Globus pallidus (tissue), 1 donor: ENCODE results near the gene C9orf57.
"Not testable (repeated sequence)": the region's sequence is repeated elsewhere in the genome, so short reads cannot be mapped to it uniquely, and the experiment has no call there.

Source experiments
- DNase-seq: peaks from one replicate; pipeline ENCODE4 v3.0.0-alpha.2; 2015; ENCODE audit warnings: low spot score

Gene C9orf57

DNA sequence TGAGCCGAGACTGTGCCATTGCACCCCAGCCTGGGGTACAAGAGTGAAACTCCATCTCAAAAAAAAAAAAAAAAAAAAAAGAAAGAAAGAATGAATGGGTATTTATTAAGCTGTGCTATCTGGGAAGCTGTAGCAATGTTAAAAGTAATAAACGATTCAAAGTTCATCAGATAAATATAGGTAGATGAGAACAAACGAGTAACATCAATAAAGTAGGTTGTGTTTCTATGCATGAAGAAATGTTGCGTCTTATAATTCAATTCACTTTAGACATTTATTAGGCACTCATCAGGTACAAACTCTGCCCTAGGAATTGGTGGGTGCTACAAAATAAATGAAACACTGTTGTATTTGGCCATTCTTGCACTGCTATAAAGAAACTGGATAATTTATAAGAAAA is 36.8 kb downstream of the C9orf57 start:
- DNase-seq, result no peak

DNA sequence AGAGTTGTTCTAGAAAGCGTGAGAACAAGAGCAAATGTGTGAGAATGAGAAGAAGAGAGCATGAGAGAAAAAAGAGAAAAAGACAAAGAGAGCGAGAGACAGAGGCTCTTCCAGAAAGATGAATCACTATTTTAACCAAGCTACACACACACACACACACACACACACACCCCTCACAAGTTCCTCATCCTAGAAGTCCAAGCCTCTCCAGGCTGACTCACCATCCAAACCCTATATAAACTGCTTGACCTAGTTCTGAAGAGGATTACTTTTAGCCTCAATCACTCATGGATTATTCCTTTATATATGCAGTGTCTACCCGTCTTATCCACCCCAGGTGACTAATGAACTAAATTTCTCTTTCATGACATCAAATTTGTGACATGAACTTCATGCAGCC is 37.6 kb downstream of the C9orf57 start:
- no peak for DNase-seq

GRCh38 chr9:72013292-72013760 is 47.1 kb downstream of the C9orf57 start:
- DNase-seq, result no peak

DNA sequence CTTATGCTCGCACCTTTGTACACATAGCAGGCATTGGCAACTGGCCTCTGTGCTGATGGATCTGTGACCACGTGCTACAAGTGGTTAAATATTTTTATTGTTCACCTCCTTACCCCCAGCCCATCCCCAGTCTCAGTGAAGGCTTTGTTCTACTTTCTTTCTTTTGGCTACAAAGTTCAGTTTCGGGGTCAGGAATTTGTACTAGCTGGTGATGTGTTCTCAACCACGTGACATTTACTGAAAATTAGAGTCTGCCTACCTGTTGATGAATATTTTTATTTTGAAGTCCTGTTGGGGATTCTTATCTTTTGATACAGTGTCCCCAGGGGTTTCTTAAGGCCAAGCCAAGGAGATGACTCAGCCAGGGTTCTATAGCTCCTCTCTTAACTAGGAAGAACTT is 47.8 kb downstream of the C9orf57 start:
- no peak for DNase-seq

GRCh38 chr9:72007726-72008125 is 52.7 kb downstream of the C9orf57 start:
- DNase-seq, result not testable (repeated sequence)

- DNase-seq, result no peak
These were observed 53.9 kb downstream of the C9orf57 start for GRCh38 chr9:72006501-72006900.

DNA sequence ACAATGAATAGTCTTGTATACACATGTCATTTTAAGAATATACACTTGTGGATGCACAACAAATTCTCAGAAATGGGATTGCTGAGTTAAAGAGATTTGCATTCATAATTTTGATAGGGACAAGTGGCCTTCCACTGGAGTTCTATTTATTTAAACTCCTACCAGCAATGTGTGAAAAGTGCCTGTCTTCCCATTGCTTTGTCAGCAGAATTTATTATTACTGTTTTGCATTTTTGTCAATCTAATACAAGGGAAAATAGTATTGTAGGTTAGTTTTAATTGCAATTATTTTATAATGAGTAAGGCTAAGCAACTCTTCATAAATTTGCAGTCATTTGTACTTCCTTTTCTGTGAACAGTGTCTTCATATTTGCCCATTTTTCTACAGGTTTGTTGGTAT is 55.0 kb downstream of the C9orf57 start:
- DNase-seq, result no peak
